OCI-LY1 (cell line): ENCODE measurements around the gene TTC3.

Source experiments
- H2AFZ ChIP-seq: fragments of 200-600 bp; sonication (generic), shearing (Covaris generic); 2 replicates; pipeline ENCODE4 v1.6.0; 2014; ENCODE audit warnings: antibody characterized with exemption, mild to moderate bottlenecking, low read length
- H3F3A ChIP-seq: fragments of 200-600 bp; sonication (generic), shearing (Covaris generic); 2 replicates; pipeline ENCODE4 v1.6.0; 2014; ENCODE audit warnings: mild to moderate bottlenecking, antibody characterized with exemption, low read length, moderate library complexity; ENCODE audit not compliant: insufficient read depth
- H3K27ac ChIP-seq: fragments of 200-600 bp; sonication (generic); 2 replicates; pipeline ENCODE4 v1.5.1; 2014; ENCODE audit warnings: low read length, mixed run types, mild to moderate bottlenecking, low read depth; ENCODE audit not compliant: poor library complexity, severe bottlenecking
- H3K27me3 ChIP-seq: fragments of 200-600 bp; sonication (generic); 2 replicates; pipeline ENCODE4 v1.6.0; 2014; ENCODE audit warnings: antibody characterized with exemption, mild to moderate bottlenecking, low read length, moderate library complexity; ENCODE audit not compliant: insufficient read depth
- H3K36me3 ChIP-seq: fragments of 200-600 bp; sonication (generic); 2 replicates; pipeline ENCODE4 v1.6.1; 2014; ENCODE audit warnings: mild to moderate bottlenecking, antibody characterized with exemption, low read length, moderate library complexity, mixed read lengths; ENCODE audit not compliant: insufficient read depth
- H3K4me1 ChIP-seq: fragments of 200-600 bp; sonication (generic); 2 replicates; pipeline ENCODE4 v1.5.1; 2014; ENCODE audit warnings: mild to moderate bottlenecking, low read length, moderate library complexity; ENCODE audit not compliant: insufficient read depth, severe bottlenecking
- H3K4me2 ChIP-seq: fragments of 200-600 bp; sonication (generic), shearing (Covaris generic); 2 replicates; pipeline ENCODE4 v1.6.1; 2014; ENCODE audit warnings: low read length
- H3K4me3 ChIP-seq: fragments of 200-600 bp; sonication (generic); 2 replicates; pipeline ENCODE4 v1.5.1; 2014; ENCODE audit warnings: low read length, low read depth, mild to moderate bottlenecking, mixed read lengths; ENCODE audit not compliant: poor library complexity, severe bottlenecking
- H3K79me2 ChIP-seq: fragments of 200-600 bp; shearing (Covaris generic); 2 replicates; pipeline ENCODE4 v1.6.1; 2016; ENCODE audit warnings: mixed run types, low read length, mixed read lengths; ENCODE audit not compliant: insufficient read depth
- H3K9ac ChIP-seq: fragments of 200-600 bp; sonication (generic), shearing (Covaris generic); 2 replicates; pipeline ENCODE4 v1.6.1; 2014; ENCODE audit warnings: mild to moderate bottlenecking, low read length, mixed read lengths
- H3K9me2 ChIP-seq: fragments of 200-600 bp; sonication (generic), shearing (Covaris generic); 2 replicates; pipeline ENCODE4 v1.6.1; 2014; ENCODE audit warnings: low read depth, mild to moderate bottlenecking, low read length, mixed read lengths
- H3K9me3 ChIP-seq: fragments of 200-600 bp; shearing (Covaris generic); 2 replicates; pipeline ENCODE4 v1.6.1; 2014; ENCODE audit warnings: low read length, mixed read lengths
- H4K20me1 ChIP-seq: fragments of 200-600 bp; sonication (generic), shearing (Covaris generic); 2 replicates; pipeline ENCODE4 v1.6.0; 2016; ENCODE audit warnings: mild to moderate bottlenecking, low read length; ENCODE audit not compliant: insufficient read depth
- EZH2 ChIP-seq: fragments of 200-600 bp; sonication (generic), shearing (Covaris generic); IDR thresholded peaks from 2 replicates; pipeline ENCODE4 v1.8.0; 2017; ENCODE audit warnings: borderline replicate concordance, mixed run types, mild to moderate bottlenecking, antibody characterized with exemption, low read length, moderate library complexity, mixed read lengths
- TF ChIP-seq, protein P1 (sequence below): fragments of 200-600 bp; sonication (generic), shearing (Covaris generic); IDR thresholded peaks from 2 replicates; pipeline ENCODE4 v1.5.1; 2017; ENCODE audit warnings: mild to moderate bottlenecking, antibody characterized with exemption, low read length, moderate library complexity, mixed read lengths

TTC3 gene

GRCh38 chr21:37231671-37232070, 158.6 kb downstream of the TTC3 start:
- Histone ChIP-seq H3K36me3 (peaks cover 80% of the 10 kb centered on the region), H3K79me2 (no peaks in the 10 kb centered on the region), H2AFZ (no peak overlapping the region), H3F3A (no peaks in the 10 kb centered on the region), H3K4me2 (no peak overlapping the region), H3K4me3 (no peak overlapping the region), H3K27me3 (no peaks in the 10 kb centered on the region), H4K20me1 (no peaks in the 10 kb centered on the region), H3K4me1 (peaks cover 11% of the 10 kb centered on the region), H3K9me2 (no peaks in the 10 kb centered on the region), H3K9ac (no peak overlapping the region), H3K9me3 (no peaks in the 10 kb centered on the region), H3K27ac (no peak overlapping the region)
- no peak for TF ChIP-seq EZH2
- TF ChIP-seq, protein P1, sequence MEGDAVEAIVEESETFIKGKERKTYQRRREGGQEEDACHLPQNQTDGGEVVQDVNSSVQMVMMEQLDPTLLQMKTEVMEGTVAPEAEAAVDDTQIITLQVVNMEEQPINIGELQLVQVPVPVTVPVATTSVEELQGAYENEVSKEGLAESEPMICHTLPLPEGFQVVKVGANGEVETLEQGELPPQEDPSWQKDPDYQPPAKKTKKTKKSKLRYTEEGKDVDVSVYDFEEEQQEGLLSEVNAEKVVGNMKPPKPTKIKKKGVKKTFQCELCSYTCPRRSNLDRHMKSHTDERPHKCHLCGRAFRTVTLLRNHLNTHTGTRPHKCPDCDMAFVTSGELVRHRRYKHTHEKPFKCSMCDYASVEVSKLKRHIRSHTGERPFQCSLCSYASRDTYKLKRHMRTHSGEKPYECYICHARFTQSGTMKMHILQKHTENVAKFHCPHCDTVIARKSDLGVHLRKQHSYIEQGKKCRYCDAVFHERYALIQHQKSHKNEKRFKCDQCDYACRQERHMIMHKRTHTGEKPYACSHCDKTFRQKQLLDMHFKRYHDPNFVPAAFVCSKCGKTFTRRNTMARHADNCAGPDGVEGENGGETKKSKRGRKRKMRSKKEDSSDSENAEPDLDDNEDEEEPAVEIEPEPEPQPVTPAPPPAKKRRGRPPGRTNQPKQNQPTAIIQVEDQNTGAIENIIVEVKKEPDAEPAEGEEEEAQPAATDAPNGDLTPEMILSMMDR = no peak

GRCh38 chr21:37232274-37233018, 159.4 kb downstream of the TTC3 start:
- H3K9me3 ChIP-seq = no peaks in the 10 kb centered on the region
- no peaks in the 10 kb centered on the region for H3F3A ChIP-seq
- peak overlapping the region; percentile 43 for H3K27ac ChIP-seq
- no peaks in the 10 kb centered on the region for H3K9me2 ChIP-seq
- H3K4me1 ChIP-seq = peaks cover 11% of the 10 kb centered on the region
- no peak overlapping the region for H2AFZ ChIP-seq
- TF ChIP-seq EZH2 = no peak
- TF ChIP-seq, protein P1 = no peak
- no peaks in the 10 kb centered on the region for H4K20me1 ChIP-seq
- no peak overlapping the region for H3K9ac ChIP-seq
- peaks cover 80% of the 10 kb centered on the region for H3K36me3 ChIP-seq
- no peaks in the 10 kb centered on the region for H3K79me2 ChIP-seq
- no peak overlapping the region for H3K4me3 ChIP-seq
- 0 out of 2 replicates have a peak overlapping the region, but pooled peaks have one; percentile 8 for H3K4me2 ChIP-seq
- H3K27me3 ChIP-seq = no peaks in the 10 kb centered on the region

DNA sequence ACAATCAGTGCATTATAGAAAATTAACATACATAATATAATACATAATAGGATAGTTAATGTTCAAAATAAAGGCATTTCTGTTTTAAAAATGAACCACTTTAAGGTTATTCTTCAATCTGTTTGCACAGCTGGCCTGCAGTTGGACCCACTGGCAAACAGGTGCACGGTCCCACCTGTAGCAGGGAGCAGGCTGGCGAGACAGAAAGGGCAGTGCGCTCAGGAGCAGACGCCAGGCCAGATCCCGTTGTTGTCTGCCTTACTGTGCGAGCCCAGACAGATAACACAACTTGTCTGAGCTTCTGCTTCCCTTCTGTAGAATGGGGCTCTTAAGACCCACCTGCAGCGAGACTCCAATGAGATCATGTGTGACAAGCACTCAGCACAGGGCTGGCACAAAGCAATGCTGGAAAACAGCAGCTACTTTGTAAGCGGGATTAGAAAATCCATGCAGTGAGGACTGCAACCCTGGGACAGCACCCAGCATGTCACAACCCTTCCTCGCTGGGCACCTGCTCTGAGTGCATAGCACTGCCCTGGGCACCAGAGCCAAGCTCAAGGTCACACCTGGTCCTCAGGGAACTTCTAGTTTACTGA, 160.6 kb downstream of the TTC3 start:
- H3K27ac ChIP-seq = no peak overlapping the region
- peaks cover 80% of the 10 kb centered on the region for H3K36me3 ChIP-seq

More for the DNA sequence above, 160.6 kb downstream of the TTC3 start:
- TF ChIP-seq EZH2 = no peak
- TF ChIP-seq, protein P1 = no peak
- Histone ChIP-seq H3F3A (no peaks in the 10 kb centered on the region), H3K79me2 (no peaks in the 10 kb centered on the region), H3K4me3 (no peak overlapping the region), H3K27me3 (no peaks in the 10 kb centered on the region), H3K9ac (no peak overlapping the region), H3K9me2 (no peaks in the 10 kb centered on the region), H4K20me1 (no peaks in the 10 kb centered on the region), H3K9me3 (no peaks in the 10 kb centered on the region), H3K4me2 (no peak overlapping the region), H2AFZ (no peak overlapping the region), H3K4me1 (peaks cover 11% of the 10 kb centered on the region)
